GM18861 (cell line): ENCODE results near the gene GLCCI1.
"Not testable (repeated sequence)": the region's sequence is repeated elsewhere in the genome, so short reads cannot be mapped to it uniquely, and the experiment has no call there.

Experiments used
- ATAC-seq: cut with Tn5 transposase; IDR thresholded peaks from one replicate; pipeline ENCODE4 v1.9.1; 2021; ENCODE audit not compliant: unreplicated experiment

The GLCCI1 gene

DNA sequence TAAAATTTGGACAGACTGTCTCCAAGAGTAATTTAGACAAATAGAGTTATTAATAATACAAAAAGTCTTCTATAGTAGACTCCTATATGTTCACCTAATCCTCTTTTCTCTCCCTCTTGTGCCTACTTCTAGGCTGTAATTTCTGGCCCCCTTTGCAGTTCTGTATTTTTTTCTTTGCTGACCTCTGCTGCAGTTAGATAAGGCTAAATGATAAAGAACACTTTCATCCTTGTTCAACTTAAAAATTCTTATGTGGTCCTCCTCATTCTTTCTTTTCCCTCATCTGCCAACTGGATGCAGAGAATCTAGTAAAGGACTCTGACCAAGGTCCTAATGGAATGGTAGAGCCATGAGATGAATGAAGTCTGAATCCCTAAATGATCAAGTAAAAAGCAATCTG lies 20.1 kb downstream of the GLCCI1 start:
- ATAC-seq, result no peak

DNA sequence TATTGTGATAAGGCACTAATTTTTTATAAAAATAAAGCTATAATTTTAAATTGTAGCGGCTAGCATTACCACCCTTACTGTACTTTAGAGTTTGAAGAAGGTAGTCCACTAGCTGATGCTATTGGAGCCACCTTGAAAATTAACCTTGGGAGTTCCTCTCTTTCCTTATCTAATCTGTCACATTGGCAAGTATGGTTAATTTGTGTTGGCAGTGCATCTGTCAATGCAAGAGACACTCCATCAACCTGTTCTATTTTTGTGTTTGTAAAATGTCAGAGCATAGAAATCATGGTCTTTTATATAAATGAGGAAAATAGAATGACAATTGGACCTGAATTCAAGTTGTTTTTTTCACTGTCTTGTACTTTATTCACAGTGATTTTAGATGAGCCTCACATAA lies 20.5 kb downstream of the GLCCI1 start:
- no peak for ATAC-seq

DNA sequence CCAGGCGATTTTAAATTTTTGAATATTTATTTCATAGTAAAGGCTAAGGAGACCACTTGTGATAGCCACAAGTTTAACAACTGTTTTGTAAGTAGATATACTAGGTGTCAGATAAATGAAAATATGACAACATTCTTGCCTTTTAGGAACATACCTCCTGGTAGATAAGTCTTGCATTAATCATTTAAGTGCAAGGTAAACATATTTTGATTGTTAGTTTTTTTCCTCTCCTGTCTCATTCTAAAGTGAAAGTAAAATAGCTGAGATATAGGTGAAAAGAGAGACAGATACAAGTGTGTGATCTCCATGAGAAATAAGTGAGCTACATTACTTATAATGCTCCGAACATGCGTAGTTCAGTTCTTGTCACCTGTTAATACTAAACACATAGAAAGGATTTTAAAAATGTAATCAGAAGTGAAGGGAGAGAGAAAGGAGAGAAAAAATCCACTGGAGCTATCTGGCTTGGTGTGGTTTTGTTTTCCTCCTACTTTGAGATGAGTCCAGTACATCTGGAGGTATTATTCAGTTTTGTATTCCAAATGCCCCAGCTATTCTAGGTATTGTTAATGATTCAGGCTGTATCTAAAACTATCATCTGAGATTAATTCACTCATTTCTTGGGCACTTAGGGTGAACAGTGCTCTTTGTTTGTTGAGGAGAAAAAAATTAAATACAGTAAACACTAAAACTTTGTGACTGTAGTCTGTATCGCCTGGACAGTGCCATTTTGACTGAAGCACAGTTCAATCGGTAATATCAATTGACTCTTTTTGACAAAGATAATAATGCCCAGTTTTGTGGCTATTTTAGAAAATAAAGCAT lies 21.2 kb downstream of the GLCCI1 start:
- no peak for ATAC-seq

DNA sequence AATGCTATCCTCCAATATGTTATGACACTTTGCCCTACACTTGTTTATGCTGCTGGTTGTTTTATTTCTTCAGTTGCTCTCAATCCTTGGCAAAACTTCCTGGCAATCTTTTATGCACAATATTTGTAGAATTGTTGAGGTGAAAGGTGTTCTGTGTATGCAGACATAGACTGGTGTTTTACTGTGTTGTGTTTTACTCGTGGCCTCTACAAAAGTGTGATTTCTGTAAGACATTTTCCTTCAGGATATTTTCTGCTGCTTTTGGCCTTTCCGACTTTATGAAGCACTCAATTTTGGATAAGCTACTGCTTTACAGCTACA lies 21.8 kb downstream of the GLCCI1 start:
- ATAC-seq, result no peak

DNA sequence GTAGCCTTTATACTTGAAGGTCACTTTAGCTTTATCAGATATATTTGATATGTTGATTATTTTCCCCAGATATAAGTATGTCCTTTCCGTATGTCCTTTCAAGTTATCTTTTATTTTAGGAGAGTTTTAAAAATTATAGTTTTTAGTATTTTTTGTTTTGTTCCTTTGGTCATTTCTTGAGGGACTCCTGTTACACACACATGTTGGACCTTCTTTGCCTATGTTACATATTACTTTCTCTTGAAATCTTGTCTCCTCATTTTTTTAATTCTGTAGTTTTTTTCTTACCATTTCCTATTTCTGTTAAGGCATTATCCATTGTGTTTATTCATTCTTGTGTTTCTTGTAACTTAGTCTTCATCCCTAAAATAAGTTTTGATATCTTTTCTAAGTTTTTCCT lies 23.9 kb downstream of the GLCCI1 start:
- ATAC-seq, result no peak

DNA sequence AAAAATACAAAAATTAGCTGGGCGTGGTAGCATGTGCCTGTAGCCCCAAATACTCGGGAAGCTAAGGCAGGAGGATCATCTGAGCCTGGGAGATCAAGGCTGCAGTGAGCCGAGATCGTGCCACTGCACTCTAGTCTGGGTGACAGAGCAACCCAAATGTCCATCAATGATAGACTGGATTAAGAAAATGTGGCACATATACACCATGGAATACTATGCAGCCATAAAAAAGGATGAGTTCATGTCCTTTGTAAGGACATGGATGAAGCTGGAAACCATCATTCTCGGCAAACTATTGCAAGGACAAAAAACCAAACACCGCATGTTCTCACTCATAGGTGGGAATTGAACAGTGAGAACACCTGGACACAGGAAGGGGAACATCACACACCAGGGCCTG lies 26.8 kb downstream of the GLCCI1 start:
- not testable (repeated sequence) for ATAC-seq

DNA sequence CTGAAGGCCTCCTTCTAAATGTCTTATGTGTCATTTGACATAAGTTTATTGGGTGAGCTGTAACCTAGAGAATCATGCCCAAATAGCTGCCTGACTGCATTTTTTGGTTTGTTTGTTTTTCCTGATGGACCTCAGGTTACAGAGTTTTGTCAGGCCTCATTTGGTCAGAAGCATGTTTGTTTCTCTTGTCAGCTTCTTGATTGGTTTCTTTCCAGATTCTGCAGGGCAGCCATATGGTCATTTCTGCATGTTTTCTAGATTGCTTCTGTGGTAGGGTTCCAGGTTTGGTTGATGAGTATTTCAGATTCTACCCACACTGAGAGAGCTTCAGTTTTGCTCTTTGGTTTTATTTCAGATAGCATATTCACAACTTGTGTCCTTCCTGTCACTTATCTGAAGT lies 28.0 kb downstream of the GLCCI1 start:
- no peak for ATAC-seq

DNA sequence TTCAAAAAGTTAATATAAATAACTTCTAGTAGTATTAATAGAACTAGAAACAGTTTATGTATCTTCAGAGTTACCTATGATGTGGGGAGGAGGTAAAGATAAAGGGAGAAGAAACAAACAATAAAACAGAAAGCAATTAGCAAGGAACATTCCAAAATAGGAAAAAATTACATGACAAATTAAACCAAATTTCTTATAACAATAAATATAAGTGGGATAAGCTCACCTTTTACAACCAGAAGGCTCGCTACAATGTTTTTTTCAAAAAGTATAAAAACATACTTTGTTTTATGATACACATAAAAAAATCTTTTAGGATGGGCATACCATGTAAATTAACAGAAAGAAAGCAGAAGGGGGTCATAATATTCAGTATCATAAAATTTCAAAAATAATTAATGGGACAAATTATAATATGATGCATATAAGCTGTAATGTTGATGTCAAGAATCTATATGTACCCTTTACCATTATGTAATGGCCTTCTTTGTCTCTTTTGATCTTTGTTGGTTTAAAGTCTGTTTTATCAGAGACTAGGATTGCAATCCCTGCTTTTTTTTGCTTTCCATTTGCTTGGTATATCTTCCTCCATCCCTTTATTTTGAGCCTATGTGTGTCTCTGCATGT lies 31.8 kb downstream of the GLCCI1 start:
- no peak for ATAC-seq

DNA sequence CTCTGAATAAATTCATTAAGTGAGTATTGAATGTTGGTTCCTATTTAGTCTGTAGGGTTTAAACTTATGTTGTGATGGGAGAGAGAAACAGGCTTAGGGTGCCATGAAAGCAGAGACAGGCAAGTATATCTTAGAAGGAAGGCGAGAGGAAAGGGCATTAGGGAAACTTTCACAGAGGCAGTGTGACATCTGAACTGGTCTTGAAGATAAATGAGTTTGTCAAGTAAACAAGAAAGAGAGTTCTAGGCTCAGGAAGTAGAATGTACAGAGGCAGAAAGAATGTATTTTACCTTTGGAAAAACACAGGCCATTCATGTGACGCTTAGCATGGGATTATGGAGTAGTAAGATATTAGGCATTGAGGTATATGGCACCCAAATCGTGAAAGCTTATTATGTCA lies 34.5 kb downstream of the GLCCI1 start:
- no peak for ATAC-seq

DNA sequence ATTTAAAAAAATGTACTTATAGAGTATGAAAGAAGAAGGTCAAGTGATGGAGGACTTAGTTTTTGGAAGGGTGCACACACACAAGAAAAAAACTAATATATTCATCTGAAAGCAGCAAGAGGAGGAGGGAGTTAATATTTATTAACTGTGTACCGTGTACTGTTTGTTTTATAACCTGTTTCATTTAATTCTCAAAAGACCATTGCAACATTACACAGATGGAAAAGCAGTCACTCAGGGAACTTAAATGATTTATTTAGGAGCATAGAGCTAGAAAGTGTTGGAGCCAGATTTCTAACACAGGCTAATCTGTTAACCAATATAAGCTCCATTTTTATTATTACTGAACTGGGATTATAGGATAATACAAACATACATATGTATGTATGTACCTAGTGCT lies 36.7 kb downstream of the GLCCI1 start:
- ATAC-seq, result no peak

DNA sequence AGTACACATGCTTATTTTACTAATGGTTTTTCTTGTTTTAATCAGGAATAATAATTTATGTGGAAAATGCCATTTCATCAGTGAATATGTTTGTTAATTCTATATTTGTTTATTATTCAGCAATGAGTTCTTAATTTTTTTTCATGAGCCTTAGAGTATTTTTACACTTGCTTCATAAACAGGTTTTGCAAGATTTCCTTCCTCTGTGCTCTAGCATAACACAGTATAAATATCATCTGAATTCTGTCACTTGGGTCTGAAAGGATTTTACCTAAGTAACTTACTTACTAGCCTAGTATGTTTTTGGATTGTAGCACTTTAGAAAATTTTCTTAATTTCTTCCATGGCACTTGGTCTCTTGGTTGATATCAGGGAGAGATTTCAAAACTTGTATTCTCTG lies 45.8 kb downstream of the GLCCI1 start:
- no peak for ATAC-seq

DNA sequence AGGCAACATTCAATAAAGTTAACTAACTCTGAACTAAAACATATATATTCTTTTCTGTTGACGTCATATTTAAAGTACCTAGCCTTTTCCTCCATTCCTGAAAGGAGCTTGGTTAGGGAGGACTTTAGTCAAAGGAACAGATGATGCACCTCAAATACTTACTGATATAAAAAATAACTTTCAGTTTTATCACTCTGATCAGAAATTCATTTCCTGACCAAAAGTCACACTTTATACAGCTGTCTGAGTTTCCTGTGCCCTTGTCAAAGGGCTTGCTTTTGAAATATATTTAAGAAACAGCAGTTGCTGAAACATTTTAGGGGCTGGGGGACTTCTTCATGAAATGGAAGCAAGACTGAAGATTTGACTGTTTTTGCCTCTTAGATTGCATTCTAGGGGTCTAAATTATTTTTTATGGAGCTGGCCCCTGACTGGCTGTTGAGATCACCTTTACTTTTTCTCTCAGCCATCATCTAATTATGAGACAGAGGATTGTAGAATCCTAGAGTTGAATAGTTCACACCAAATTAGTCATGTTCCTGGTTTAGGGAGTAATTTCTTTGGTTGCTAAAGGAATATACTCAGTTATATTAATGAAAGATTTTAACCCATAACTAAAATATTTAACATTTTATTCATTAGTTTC lies 46.6 kb downstream of the GLCCI1 start:
- ATAC-seq, result no peak

DNA sequence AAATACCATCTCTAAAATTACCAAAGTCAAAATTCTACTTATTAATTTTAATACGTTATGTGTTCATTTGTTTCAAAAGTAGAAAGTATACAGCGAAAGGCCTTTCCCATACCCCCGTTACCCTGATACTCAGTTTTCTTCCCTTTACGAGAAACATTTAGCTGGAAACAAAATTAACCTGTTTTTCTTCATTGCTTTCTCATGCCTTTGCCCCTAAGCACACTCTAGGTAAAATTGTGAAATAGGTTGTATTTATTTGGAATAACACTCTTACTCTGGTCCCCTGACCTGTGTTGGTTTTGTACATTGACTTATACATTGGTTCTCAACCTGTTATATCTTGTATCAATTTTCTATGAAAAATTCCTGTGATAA lies 47.1 kb downstream of the GLCCI1 start:
- no peak for ATAC-seq

DNA sequence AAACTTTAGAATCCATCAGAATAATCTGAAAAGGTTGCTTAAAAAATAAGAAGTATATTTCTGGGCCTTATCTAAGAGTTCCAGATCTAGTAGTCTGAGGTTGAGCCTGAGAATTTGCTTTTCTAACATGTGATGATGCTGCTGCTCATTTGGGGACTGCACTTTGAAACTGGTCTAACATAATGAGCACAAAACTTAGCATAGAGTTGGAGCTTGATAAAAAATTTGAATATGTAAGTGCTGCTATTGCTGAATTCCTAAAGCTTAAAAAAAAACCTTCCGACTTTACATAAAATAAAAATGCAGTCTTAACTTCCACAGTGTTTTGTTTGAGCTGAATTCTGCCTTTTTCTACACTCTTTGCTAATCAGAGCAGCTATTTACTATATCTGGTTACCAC lies 48.8 kb downstream of the GLCCI1 start:
- no peak for ATAC-seq

DNA sequence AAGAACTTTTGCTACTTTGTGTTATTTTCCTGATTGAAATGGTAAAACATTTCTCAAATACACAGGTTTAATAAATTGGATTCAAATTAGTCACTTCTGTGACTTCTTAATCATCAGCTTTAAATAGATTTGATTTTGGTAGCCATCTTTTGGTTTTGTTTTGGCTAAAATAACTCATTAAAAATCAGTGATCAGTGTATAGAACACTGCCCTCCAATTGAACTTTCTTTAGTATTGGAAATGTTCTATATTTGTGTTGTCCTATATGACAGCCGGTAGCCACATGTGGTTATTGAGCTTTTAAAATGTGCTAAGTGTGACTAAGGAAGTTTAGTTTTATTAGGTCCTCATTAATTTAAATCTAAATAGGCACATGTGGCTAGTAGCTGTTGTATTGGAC lies 50.4 kb downstream of the GLCCI1 start:
- ATAC-seq, result no peak

DNA sequence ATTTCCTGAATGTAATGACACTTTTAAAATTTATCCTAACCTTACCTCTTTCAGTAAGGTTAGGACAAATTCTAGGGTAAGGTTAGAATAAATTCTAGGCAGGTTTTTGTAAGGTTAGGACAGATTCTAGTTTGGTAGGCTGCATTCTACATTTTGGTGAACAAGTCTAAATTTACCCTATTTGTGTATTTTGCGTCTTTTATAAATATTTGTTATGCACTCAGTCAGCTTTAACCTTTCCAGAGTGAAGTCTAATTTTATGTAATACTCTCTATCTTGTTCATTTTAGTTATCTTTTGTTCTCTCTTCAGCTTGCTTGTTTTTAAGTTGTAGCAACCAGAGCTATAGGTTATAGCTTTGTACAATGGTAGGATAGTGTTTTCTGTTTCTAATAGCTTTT lies 54.0 kb downstream of the GLCCI1 start:
- ATAC-seq, result no peak

DNA sequence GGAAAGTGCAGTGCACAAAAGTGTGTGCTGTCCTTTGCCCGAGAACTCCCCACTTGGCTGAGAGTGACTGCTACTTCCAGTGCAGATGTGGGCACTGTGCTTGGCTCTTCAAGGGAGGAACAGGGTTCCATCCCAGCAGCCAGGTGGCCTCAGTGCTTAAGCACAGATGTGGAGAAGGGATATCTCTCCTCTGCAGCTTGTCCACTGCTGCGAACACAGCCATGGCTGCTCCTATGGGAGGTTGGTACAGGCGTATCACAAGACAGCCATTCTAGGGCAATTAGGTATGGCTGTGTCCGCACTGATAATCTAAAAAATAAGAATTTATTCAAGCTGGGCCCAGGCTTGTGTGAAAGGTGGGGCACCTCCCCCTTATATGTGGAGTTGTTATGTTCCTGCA lies 66.6 kb downstream of the GLCCI1 start:
- ATAC-seq, result no peak

DNA sequence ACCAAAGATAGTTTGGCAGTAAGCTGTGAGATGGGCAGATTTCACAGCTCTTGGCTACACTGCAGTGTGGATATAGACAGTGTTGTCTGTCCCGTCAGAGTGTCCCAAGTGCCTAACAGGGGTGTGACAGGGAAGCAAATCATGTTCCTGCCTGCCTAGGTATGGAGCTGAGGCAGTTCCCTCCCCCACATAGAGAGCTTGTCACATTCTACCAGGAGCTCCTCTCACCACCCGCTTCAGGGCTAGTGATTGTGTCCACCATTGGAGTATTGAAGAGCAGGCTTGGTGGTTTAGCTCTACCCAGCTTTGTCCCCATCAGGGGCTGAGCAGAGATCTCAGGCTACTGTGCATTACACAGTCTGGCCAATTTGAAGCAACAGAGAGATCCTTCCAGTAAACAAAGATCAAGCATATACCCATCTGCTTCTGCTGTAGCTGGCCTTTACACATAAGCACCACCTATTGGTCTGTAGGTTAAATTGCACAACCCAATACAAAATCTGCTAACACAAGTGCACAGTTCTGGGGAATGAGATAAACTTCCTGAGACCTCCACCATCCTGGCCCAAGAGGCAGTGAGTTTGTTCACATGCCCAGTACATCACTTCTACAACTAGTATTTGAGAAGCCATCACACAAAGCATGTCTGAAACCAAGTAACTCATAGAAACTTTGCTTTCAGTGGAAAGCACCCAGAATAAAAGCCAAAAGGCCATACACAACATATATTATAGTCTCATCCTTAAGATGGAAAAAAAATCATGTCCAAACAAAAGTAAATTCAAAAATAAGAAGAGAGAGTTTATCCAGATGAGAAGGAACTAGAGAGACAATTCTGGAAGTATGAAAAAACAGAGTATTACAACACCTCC lies 67.3 kb downstream of the GLCCI1 start:
- peak; percentile 48 for ATAC-seq

DNA sequence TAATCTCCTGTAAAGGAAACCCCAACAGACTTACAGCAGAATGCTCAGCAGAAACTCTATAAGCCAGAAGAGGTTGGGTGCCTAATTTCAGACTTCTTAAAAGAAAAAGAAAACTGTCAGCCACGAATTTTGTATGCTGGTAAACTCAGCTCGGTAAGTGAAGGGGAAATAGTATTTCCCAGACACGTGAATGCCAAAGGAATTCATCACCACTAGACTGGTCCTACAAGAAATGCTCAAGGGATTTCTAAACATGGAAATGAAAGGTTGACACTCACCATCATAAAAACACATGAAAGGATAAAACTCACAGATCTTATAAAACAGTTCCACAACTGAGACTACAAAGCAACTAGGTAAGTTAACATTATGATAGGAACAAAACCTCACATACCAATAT lies 68.6 kb downstream of the GLCCI1 start:
- no peak for ATAC-seq

DNA sequence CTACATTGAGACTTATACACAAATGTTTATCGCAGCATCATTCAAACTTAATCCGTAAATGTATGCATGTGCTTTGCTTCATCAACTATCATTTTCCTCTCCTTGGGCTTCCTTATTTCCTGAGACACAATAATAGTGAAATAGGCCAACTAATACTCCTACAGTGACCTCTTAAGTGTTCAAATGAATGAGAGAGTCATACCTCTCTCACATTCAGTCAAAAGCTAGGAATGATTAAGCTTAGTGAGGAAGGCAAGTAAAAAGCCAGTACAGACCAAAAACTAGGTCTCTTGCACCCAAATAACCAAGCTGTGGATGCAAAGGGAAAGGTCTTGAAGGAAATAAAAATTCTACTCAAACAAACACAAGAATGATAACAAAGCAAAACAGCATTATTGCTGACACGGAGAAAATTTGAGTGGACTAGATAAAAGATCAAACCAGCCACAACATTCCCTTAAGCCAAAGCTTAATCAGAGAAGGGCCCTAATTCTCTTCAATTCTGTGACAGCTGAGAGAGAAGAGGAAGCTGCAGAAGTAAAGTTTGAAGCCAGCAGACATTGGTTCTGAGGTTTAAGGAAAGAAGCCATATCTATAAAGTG lies 72.3 kb downstream of the GLCCI1 start:
- no peak for ATAC-seq
